Activated effector memory CD4-positive, alpha-beta T cell treated with anti-CD3 and anti-CD28 coated beads, Interleukin-2, amount 50 U/mL, for 16 hours (primary cell): ENCODE results near the gene ADPRHL1.

ENCODE experiments used
- DNase-seq: peaks from one replicate; pipeline ENCODE4 v3.0.0-alpha.2; 2020

ADPRHL1 gene

GRCh38 chr13:113413178-113413897 lies 40.0 kb downstream of the ADPRHL1 start:
- no peak for DNase-seq

- DNase-seq = no peak
Measured at GRCh38 chr13:113412440-113412839, 40.8 kb downstream of the ADPRHL1 start.

- no peak for DNase-seq
Measured at GRCh38 chr13:113411216-113412023, 41.9 kb downstream of the ADPRHL1 start.

- DNase-seq = no peak
Measured at GRCh38 chr13:113410472-113411201, 42.7 kb downstream of the ADPRHL1 start.

GRCh38 chr13:113408562-113408961 lies 44.7 kb downstream of the ADPRHL1 start:
- no peak for DNase-seq

- DNase-seq = peak; percentile 59
Measured at GRCh38 chr13:113407531-113408393, 45.5 kb downstream of the ADPRHL1 start.

- DNase-seq = peak; percentile 54
Measured at GRCh38 chr13:113407103-113407530, 46.2 kb downstream of the ADPRHL1 start.

- peak; percentile 39 for DNase-seq
Measured at GRCh38 chr13:113406321-113407102, 46.8 kb downstream of the ADPRHL1 start.

- peak; percentile 61 for DNase-seq
Measured at GRCh38 chr13:113405481-113406300, 47.6 kb downstream of the ADPRHL1 start.

GRCh38 chr13:113404723-113405471 lies 48.4 kb downstream of the ADPRHL1 start:
- DNase-seq = peak; percentile 57

GRCh38 chr13:113404366-113404722 lies 48.9 kb downstream of the ADPRHL1 start:
- DNase-seq = no peak

GRCh38 chr13:113403255-113404104 lies 49.8 kb downstream of the ADPRHL1 start:
- DNase-seq = peak; percentile 57

GRCh38 chr13:113402471-113403254 lies 50.6 kb downstream of the ADPRHL1 start:
- peak; percentile 43 for DNase-seq

- DNase-seq = peak; percentile 55
Measured at GRCh38 chr13:113401452-113402415, 51.6 kb downstream of the ADPRHL1 start.

- DNase-seq = peak; percentile 45
Measured at GRCh38 chr13:113400621-113401451, 52.5 kb downstream of the ADPRHL1 start.

- DNase-seq = peak; percentile 57
Measured at GRCh38 chr13:113399755-113400149, 53.5 kb downstream of the ADPRHL1 start.
